GM21360 (cell line): ENCODE data around the gene ARHGAP27.
"Not testable (repeated sequence)": the region's sequence is repeated elsewhere in the genome, so short reads cannot be mapped to it uniquely, and the experiment has no call there.

Experiments used
- ATAC-seq: cut with Tn5 transposase; IDR thresholded peaks from one replicate; pipeline ENCODE4 v1.9.1; 2021; ENCODE audit warnings: mild to moderate bottlenecking, moderate library complexity; ENCODE audit not compliant: unreplicated experiment

The ARHGAP27 gene

GRCh38 chr17:45447650-45448049 is 15.0 kb upstream of the ARHGAP27 start:
- not testable (repeated sequence) for ATAC-seq

- ATAC-seq = not testable (repeated sequence)
Observed at GRCh38 chr17:45446872-45447625, 14.4 kb upstream of the ARHGAP27 start.

- ATAC-seq = not testable (repeated sequence)
Observed at GRCh38 chr17:45445901-45446743, 13.5 kb upstream of the ARHGAP27 start.

GRCh38 chr17:45444856-45445820 is 12.5 kb upstream of the ARHGAP27 start:
- ATAC-seq = not testable (repeated sequence)

GRCh38 chr17:45444301-45444700 is 11.6 kb upstream of the ARHGAP27 start:
- not testable (repeated sequence) for ATAC-seq

- ATAC-seq = not testable (repeated sequence)
Observed at GRCh38 chr17:45443371-45444260, 10.9 kb upstream of the ARHGAP27 start.

GRCh38 chr17:45441526-45442310 is 9.0 kb upstream of the ARHGAP27 start:
- ATAC-seq = no peak

GRCh38 chr17:45440839-45441515 is 8.3 kb upstream of the ARHGAP27 start:
- ATAC-seq = peak; percentile 58

- no peak for ATAC-seq
Observed at GRCh38 chr17:45440161-45440778, 7.6 kb upstream of the ARHGAP27 start.

- no peak for ATAC-seq
Observed at GRCh38 chr17:45438931-45439610, 6.4 kb upstream of the ARHGAP27 start.

GRCh38 chr17:45437465-45438283 is 5.0 kb upstream of the ARHGAP27 start:
- no peak for ATAC-seq

- ATAC-seq = no peak
Observed at GRCh38 chr17:45436625-45437464, 4.2 kb upstream of the ARHGAP27 start.

- ATAC-seq = no peak
Observed at GRCh38 chr17:45436161-45436560, 3.5 kb upstream of the ARHGAP27 start.

GRCh38 chr17:45435481-45435880 is 2.8 kb upstream of the ARHGAP27 start:
- ATAC-seq = no peak

GRCh38 chr17:45433159-45433535 is 477 bp upstream of the ARHGAP27 start:
- no peak for ATAC-seq
